CD4-positive, alpha-beta T cell treated with Interleukin-10 for 1 hour (primary cell): ENCODE results near the gene ATRIP.
"Not testable (repeated sequence)": the region's sequence is repeated elsewhere in the genome, so short reads cannot be mapped to it uniquely, and the experiment has no call there.

Experiments used
- DNase-seq: peaks from one replicate; pipeline ENCODE4 v3.0.0-alpha.2; 2020

Gene ATRIP

DNA sequence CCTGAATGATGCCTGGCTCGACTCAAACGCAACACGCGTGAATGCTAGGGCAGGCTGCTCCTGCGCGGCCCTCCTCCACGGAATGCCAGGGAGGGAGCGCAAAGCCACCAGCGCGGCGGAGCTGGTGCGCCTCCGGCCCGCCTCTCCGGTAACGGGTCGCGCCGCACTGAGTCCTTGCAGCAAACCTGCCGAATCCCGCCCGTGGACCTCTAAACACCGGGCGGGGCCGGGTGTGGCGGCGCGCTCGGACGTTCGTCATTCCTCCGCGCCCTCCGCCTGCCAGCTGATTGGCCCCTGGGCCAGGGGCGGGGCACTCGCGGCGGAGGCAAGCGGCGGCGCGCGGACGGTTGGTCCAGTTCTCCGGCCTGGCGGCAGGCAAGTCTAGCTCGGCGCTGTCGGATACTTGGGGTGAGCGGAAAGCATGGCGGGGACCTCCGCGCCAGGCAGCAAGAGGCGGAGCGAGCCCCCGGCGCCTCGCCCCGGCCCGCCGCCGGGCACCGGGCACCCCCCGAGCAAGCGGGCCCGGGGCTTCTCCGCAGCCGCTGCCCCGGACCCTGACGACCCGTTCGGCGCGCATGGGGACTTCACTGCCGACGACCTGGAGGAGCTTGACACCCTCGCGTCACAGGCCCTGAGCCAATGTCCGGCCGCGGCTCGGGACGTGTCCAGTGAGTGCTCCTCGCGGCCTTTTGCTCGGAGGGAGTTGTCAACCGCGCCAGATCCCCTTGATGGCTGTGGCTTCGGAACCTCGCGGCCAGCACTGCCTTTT lies at the start of gene ATRIP:
Gene ATRIP, plus strand, starts transcription at position 313 of the 769 bp plus-strand sequence. Its CDS starts 109 bp downstream, at position 422.
- peak; percentile 89 for DNase-seq

DNA sequence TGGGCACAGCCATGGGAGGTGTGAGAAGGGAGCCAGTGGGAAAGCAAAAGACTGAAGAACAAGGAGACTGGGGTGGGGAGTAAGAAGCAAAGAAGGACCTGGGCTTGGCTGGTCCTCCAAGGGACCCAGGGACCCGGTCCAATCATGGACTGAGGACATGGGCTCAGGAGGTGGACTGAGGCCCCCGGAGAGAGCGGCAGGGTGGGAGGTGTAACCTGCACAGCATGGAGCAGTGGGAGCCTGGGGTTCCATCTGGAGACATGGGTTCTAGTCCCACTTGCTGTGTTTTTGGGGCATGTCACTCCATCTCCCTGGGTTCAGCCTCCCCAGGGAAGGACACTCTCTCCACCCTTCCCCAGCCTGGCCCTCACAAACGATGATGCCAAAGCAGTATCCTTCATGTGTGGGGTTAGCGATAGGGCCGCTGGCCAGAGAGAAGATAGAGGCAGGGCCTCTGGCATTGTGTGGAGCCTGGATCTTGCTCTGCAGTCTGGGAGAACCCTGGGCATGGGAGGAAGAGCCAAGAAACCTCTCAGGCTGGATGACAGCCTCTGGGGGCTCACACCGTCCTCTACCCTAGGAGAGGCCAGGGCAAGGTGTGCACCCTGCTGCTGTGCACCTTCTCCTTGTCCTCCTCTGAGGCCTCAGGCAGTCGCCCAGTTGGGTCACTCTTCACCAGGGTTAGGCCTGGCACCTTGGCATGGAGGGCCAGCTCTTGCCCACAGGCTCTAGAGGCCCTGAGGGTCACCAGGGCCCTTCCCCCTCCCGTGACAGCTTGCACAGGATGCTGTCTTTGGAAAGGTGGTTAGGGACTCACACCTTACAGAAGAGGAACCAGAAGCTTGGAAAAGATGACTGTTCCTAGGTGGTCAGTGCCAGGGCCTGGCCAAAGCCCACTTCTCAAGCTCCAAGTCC lies 48.5 kb upstream of the ATRIP start:
- DNase-seq, result no peak

DNA sequence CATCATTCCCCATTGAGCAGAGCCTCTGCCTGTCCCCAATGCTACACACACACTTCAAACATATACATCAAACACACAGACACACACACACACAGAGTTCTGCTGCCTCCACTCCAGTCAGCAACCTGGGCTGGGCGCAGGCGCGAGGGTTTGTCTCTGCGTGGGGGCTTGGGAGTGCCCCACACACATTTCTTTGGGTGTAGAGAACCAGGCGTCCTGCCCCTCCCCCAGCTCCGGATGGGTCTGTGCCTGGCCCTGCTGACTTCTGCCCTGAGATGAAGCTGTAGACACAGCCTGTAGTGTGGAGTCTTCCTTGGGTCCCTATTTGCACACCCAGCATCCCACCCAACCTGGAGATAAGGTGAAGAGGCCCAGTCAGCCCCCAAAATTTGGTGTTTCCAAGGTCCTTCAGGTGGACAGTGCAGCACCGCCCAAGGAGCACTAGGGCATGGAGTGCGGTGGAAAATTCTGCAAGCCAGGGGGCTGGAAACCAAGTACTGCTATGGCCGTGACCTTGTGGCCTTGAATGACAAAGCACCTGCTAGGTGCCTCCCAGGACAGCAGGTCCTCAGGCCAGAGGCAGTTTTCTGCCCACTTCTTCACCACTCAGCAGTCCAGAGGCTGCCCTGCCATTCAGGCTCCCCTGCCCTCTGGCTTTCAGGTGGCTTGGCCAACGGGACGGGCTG lies 47.7 kb upstream of the ATRIP start:
- no peak for DNase-seq

DNA sequence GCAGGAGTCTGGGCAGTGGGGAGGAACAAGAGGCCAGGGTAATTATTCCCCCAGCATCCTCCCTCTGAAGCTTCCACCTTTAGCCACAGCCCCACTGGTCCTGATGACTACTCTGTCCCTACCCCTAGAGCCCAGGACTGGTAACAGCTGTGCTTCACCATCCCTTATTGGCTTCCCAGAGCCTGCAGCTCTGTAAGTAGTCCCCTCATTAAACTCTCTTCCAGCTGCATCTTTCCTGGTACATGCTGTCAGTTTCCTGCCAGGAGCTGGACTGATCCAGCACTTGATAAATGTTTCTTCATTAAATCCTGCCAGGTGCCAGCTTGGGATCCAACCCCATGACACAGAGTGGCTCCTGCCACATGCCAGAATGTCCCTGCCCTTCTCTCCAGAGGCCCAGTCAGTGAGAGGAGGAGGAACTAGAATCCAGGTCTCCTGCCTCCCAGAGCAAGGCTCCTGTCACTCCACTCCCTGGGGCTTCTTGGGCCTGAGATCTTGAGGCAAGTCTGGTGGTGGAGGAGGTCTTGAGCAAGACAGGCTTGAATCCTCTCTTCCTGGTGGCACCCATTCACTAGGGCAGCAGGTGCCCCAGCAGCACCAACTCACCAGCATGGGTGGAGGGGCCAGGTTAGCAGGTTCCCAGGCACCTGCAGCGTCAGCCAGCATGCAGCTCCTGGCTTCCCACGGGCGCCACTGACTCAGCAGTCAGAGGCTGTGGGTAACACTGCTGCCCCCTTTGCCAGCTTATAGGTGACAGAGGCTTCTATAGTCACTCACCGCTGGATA lies 47.0 kb upstream of the ATRIP start:
- no peak for DNase-seq

DNA sequence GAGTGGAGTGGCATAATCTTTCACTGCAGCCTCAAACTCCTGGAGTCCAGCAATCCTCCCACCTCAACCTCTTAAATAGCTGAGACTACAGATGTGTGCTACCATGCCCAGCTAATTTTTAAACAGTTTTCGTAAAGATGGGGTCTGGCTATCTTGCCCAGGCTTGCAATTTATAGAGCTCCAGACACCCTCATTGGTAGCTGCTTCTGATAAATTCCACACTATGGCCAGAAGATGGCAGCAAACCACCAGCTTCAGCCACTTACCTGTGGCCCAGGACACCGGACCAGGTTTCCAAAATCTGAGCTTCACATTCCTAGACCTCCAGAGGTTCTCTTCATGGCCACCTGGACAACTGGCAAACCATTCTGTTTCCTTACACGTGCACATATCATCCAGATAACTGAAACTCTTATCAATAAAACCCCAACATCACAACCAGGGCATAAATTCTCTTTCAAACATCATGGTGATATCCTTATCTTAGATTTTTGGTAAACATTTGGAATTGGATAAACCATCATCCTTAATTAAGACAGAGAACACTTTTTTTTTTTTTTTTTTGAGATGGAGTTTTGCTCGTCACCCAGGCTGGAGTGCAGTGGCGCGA lies 45.6 kb upstream of the ATRIP start:
- peak; percentile 84 for DNase-seq

DNA sequence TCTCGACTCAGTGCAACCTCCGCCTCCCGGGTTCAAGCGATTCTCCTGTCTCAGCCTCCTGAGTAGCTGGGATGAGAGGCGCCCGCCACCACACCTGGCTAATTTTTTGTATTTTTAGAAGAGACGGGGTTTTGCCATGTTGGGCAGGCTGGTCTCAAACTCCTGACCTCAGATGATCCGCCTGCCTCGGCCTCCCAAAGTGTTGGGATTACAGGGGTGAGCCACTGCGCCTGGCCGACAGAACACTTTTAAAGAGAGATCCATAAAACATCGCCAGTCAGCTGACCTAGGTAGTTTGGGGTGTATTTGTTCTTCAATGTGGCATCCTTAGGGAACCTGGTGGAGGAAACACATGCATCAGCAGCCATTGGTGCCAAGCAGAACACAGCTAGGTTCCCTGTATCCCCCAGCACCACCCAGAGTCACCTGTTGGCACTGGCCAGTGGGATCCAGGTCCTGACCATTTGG lies 45.1 kb upstream of the ATRIP start:
- DNase-seq, result not testable (repeated sequence)

DNA sequence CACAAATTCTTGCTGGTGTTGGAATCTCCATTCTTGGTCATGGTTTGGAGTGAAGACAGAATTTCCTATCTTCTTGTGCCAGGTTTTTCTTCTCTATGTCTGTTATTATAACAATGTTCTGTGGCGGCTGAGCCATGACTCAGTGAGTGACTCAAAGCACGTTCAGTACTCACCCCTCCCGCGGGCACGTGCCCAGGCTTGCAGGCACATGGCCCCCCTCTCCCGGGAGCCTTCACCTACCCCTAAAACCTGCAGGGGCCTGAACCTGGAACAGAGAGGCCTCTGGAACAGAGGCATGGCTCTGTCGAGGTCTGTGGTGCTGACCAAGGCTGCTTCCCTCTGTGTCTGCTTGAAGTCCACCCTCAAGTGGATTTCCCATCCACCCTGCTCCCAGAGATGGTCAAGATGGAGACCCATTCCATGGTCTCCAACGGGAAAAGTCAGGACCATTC lies 44.2 kb upstream of the ATRIP start:
- no peak for DNase-seq

DNA sequence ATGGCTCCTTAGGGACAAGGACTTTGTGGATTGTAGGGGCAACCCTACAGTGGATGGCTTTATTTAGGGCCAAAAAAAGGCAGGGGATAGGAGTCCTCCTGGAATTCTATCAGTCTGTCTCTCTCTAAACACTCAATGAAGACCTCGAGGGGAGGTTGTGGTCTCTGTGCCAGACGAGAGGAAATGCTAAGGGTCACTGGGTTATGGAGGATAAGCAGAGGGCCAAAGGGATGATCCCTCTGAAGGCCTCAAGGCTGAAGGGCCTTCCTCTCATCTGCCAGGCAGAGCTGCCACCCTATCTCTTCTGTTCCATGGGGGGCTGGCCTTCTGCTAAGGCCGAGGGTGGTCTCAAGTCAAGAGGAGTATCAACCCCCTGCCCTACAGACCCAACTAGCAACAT lies 43.6 kb upstream of the ATRIP start:
- no peak for DNase-seq

DNA sequence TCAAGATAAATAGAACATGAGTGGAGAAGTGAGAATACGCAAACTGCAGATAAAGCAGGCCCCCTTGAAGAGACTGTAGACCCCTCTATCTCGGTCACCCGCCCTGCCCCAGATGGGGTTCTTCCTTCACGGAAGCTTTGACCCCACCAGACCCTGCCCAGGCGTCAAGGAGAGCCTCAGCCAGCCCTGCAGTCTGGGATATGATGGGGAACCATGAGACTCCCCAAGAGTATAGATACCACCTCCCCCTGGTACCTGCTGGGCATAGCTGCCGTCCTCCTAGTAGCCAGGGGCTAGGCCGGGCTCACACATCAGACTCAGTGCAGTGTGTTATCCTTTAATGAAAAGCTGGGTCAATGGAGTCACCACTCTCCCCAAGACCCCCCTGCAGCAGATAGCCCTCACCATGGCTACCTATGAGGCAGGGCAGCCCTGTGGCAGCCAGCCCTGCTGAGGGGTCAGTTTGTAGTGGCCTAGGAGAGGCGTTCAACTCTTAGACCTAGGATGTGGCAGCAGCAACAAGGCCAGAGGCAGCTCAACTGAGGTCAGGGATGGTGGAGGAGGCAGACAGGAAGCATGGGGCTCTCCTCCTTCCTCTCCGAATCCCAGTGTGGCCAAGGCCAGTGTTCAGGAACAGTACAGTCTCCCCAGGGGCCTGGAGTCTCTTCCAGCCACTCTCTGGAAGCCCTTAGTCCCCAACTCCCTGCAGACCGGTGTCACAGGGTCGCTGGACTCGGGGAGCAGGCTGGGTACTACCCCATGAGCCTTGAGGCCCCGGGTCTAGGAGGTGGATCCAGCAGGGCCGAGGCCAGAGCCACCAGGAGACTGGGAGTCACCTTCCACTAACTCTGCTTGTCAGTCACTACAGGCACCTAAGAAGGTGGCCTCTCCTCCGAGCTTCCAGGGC lies 42.8 kb upstream of the ATRIP start:
- no peak for DNase-seq

DNA sequence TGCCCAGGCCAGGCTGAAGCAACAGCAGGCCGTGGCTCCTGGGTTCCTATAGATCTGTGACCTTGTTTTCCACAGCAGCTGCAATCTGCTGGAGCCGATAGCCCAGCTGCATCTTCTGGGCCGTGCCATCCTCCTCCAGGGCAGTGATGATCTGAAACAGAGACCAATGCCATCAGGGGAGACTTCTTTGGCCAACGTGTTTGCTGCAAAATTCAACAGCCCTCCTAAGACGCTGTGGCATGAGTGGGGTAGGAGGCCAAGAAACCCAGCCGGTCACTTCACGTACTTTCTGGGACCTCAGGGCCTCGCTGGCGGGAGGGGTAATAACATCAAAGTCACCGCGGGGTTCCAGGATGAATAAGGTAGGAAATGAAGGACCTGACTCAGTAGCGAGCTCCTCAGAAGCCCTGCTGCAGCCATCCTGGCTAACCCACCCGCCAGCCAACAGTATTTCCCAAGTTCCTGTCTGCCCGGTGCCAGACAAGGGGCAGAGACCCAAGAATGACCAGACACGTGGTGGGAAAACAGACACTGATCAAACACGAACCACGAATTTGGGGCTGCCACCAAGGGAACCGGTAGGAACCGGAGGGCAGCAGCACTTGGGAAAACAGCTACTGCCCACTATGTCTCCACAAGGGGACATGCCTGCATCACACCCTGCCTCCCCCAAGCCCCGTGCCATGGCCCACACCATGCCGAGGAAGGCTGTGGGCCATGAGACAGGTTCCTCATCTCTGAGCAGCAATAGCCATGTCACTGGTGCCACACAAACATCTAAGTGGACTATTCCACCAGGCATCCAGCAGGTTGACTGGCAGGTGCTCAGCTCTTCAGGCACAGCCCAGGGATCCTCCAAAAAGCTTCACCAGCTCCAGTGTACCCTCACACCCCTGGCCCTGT lies 41.8 kb upstream of the ATRIP start:
- DNase-seq, result no peak

DNA sequence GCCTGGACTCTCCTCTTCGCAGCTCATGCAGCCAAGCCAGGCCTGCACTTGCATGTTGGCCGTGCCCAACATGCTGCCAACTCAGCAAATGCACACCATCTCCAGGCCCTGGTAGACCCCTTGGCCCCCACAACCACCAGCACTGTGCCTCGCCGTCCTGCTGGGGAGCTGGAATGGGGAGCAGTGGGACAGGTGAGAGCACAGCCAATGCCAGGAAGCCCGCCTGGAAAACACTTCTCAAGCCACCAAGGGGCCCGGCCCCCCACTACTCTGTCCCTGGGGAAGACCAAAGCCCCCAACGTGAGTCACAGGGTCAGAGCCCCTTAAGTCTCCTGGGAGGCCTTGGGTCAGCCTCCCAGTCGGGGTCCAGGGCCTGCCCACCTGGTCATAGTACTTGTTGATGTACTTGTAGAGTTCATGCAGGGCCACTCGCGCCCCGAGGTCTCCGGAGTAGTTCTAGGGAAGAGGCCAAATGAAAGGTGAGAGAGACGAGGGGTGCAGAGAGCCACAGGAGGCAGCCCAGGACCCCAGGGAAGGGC lies 41.1 kb upstream of the ATRIP start:
- DNase-seq, result no peak

DNA sequence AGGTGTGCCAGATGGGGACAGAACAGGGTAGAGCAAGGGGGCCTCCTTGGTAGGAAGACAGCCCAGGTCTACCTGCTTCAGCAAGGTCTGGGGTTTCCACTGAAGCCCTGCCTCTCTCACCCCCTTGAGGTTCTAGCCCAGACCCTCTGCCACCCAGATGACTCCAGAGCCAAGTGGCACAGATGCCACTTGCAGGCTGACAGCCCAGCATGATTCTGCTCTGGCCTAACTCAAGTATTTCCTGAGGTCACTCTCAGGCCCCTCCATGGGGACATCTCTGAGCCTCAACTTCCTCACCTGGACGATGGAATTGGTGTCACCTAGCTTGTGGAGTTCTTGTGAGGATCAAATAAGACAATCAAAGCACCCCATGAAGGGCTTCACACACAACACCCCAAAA lies 40.6 kb upstream of the ATRIP start:
- DNase-seq, result no peak

DNA sequence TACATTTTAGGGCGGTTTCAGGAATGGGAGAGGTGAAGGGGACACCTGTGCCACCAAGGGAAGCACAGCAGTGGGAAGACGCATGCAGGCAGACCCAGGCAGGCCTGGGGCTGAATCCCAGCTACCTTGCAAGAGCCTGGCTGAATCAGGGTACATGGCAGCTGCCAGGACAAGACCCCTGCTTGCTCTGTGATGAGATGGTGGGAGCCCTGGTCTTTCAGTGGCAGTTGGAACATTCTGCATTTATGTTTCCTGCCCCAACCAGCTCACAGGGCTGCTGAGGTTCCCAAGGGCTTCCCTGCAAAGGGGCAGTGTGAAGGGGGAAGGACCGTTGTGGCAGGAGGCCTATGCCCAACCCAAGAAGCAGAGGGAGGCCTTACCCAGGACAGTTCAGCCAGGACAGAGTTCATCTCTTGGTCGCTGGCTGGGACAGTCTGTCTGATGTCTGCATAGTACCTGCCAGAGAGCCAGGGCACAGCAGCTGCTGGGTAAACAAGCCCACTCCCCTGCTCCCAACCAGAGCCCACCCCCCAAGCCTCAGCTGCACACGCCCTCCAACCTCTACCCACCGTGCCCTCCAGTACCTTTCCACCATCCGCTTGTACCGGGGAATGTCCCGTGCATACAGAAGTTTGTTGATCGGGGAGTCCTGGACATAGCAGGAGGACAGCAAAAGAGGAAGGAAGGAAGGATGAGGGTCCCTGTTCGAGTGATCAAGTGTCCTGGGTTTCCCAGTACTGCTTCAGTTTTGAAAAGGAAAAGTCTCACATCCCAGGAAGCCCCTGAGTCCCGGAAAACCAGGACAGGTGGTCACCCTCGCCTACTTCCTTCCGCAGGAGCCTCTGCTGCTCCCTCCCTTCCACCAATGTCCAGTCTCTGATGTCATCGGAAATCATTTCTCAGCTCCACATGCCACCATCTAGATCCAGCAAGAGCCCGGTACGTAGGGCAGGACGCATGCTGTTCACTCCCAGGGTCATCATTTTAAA lies 39.8 kb upstream of the ATRIP start:
- DNase-seq, result no peak

DNA sequence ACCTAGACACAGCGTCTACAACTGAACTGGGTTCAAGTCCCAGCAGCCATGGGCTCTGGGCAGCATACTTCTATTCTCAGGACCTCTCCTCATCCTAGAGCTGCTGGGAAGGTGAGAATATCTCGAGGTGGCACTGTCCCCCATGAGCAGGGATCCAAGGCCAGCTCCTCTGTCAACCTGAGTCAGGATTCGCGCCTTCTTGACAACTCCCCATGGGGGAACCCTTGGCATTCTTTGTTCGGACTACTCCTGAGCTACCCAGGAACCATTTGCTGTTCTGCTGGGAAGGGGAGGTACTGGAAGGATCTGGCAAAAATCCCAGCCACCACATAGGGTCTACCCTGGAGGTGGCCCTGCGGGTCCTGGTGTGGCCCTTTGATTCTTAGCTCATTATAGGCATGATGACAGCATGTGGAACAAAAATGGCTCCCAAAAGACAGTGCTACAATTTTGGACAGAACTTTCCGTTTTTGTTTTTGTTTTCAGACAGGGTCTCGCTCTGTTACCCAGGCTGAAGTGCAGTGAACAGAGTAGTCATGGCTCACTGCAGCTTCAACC lies 38.9 kb upstream of the ATRIP start:
- no peak for DNase-seq

DNA sequence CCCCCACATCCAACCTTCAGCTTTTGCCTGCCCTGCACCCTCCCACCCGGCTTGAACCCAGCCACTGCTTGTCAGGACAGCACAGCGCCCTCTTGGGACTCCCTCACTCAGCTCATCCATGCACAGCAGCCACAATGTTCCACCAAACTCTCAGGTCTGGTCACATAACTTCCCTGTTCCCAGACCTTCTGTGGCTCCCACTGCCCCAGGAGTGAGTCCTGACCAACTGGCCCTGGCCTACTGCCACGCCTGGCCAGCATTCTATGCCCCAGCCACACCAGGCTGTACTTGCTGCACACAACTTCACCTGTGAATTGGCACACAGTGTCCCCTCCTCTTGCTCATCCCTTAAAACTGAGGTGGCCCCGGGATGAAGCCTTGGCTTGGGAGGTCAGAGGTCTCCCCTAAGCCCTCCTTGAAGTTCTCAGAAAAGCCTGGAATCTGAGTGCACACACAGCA lies 37.7 kb upstream of the ATRIP start:
- no peak for DNase-seq

DNA sequence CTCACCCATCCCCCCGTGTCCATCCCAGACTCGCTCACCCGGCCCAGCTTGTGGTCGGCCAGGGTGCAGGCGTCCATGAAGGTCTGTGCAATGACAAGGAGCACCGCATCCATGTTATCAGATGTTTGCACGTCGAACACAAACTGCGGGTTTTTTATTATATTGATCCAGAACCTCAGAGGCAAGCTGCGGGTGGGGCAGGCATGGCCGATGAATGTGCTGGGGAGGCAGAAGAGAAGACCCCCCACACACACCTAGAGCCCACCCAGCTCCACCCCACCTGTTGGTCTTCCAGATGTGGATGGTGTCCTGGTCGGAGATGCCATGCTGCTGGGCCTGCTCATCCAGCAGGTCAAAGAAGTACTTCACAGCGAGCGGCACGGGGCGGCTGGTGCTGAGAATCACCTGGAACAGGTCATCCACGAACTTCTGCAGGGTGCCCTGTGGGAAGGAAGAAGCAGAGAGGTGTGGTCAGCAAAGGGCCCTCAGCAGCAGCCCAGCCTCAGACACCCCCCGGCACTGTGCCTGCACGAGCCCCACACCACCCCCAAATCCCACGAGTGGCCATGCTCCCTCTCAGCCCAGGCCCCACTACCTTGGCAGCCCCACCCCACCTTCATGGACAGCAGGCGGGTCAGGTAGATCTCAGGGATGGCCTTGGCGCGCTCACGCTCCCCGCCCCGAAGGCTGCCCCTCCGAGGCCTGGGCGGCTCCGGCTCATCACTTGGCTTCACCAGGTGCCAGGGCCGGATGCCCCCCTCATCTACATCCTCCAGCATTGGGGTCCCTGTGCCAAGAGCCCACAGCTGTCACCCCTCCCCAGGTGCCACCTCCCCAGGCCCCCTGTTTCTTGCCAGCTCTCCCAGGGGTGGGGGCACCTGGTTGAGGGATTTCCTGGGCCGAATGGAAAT lies 37.0 kb upstream of the ATRIP start:
- no peak for DNase-seq
